ENCODE results near the gene TSTD1. TPM values are rescaled to one million over a fixed set of nuclear protein-coding genes. Genes with fewer than 3 reads are reported as not detected.

TSTD1 gene
- total and polyA plus RNA-seq, 2 of the 8 experiments (the other 6 are each of a cell fraction or from before 2014, with no cell fraction given): 60.9 to 314 TPM

DNA sequence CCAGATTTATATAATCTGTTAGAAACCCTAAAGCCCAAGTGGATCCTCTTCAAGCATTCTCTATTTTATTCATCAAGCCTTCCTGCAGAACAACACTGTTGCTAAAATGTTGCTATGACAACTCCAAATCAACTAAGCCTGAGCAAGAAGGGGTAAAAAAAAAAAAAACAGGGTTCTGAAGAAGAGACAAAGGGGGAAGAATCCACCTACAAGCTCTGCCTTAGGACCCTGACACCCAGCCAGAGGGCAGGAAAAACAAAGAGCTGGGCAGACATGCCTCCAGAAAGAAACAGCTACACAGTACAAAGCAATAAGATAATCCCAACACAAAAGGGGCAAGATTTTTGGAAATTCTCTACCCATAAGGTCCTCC is 5.8 kb upstream of the TSTD1 start:
- TF ChIP-seq EZH2 (IDR thresholded peaks at IDR 0.05; ENCODE audit: low read depth, low read length, severe bottlenecking) (peak; percentile 29), PHF8 (conservative IDR thresholded peaks at IDR 0.05; ENCODE audit: low read depth, low read length) (no peak)
- no peak overlapping the region for H3K23ac ChIP-seq (ENCODE audit: insufficient read length)
- no peak overlapping the region for H3K18ac ChIP-seq (ENCODE audit: extremely low read depth, low read length)
- H4K5ac ChIP-seq (ENCODE audit: insufficient read length, low read depth, low read length): no peak overlapping the region
- H2AFZ ChIP-seq (ENCODE audit: low read length): no peak overlapping the region
- no peak overlapping the region for H2AK5ac ChIP-seq (ENCODE audit: low read depth, low read length)
- CTCF ChIA-PET (ENCODE audit: partially characterized antibody): interaction anchor here (0.6 to 4.1 kb wide), 12 partner anchors 11 to 1176 kb away, joined by 3 to 26 read pairs (median 6); partner anchors contain the start of genes F11R and KLHDC9
- H3K4me2 ChIP-seq (ENCODE audit: insufficient read depth in 1 of 2, low read depth in 2 of 2, low read length in 2 of 2): peak overlapping the region; percentile 85 to 100
- H3K4me3 ChIP-seq (ENCODE audit: extremely low read depth in 1 of 4, insufficient read depth in 2 of 4, low read depth in 3 of 4, low read length in 4 of 4): peak overlapping the region; percentile 75 to 98 (median 87)
- H4K8ac ChIP-seq (ENCODE audit: extremely low read depth, insufficient read depth, low read length): no peak overlapping the region
- peak overlapping the region in 3 of 4 experiments; percentile 35 to 92 (median 91); a peak in 3 of 7 replicates for H3K9ac ChIP-seq (replicated peaks in 1 of 4; ENCODE audit: extremely low read depth in 1 of 4, low read depth in 3 of 4, low read length in 3 of 4)
- H2BK5ac ChIP-seq (ENCODE audit: low read depth, low read length): no peak overlapping the region
- no peak overlapping the region for H4K91ac ChIP-seq (replicated peaks; ENCODE audit: insufficient read length, low read length)
- no peak for FAIRE-seq
- no peak overlapping the region for H2BK120ac ChIP-seq (replicated peaks; ENCODE audit: low read depth, low read length)
- no peak overlapping the region for H3K4ac ChIP-seq (replicated peaks; ENCODE audit: insufficient read length, low read depth, low read length)
- peaks cover 23 to 35% (median 28%) of the 10 kb centered on the region in 4 experiments; a peak in 6 of 8 replicates for H3K36me3 ChIP-seq (ENCODE audit: control insufficient read depth in 2 of 4, insufficient read depth in 4 of 4, low read length in 3 of 4)
- H3K4me1 ChIP-seq (replicated peaks in 1 of 4; ENCODE audit: control insufficient read depth in 3 of 4, insufficient read depth in 4 of 4, low read length in 3 of 4): peaks cover 0 to 6% (median 2%) of the 10 kb centered on the region in 4 experiments; a peak in 5 of 7 replicates
- H3K79me1 ChIP-seq (ENCODE audit: low read depth, low read length): peaks cover 7% of the 10 kb centered on the region
- H3K27ac ChIP-seq (ENCODE audit: low read depth, low read length): no peak overlapping the region
- peaks cover 0 to 20% of the 10 kb centered on the region in 2 experiments; a peak in 2 of 4 replicates for H3K79me2 ChIP-seq (ENCODE audit: control insufficient read depth in 1 of 2, insufficient read depth in 2 of 2, low read length in 2 of 2)
- peaks cover 0 to 17% (median 8%) of the 10 kb centered on the region in 4 experiments; a peak in 6 of 7 replicates for H3K27me3 ChIP-seq (replicated peaks in 1 of 4; ENCODE audit: control insufficient read depth in 3 of 4, extremely low read depth in 1 of 4, insufficient read depth in 3 of 4, low read length in 3 of 4)
- H3K56ac ChIP-seq (replicated peaks; ENCODE audit: insufficient read length, low read depth, low read length): no peak overlapping the region
- H4K20me1 ChIP-seq (replicated peaks in 1 of 2; ENCODE audit: control insufficient read depth in 1 of 2, insufficient read depth in 2 of 2, low read length in 2 of 2): peaks cover 0 to under 1% of the 10 kb centered on the region in 2 experiments
- H2BK12ac ChIP-seq (ENCODE audit: low read depth, low read length): no peak overlapping the region
- no peak overlapping the region for H3K14ac ChIP-seq (ENCODE audit: insufficient read length)
- DNase-seq (ENCODE audit: low read depth in 1 of 2, low spot score in 2 of 2): no peak
- no peak overlapping the region for H2BK15ac ChIP-seq (ENCODE audit: low read length)
- H3K23me2 ChIP-seq (ENCODE audit: low read depth, low read length): peaks cover 7% of the 10 kb centered on the region
- peaks cover 0 to 12% of the 10 kb centered on the region in 2 experiments; a peak in 1 of 4 replicates for H3K9me3 ChIP-seq (ENCODE audit: insufficient read depth in 2 of 2, low read depth in 1 of 2, low read length in 1 of 2)
- H2BK20ac ChIP-seq (ENCODE audit: low read length): no peak overlapping the region
- POLR2A ChIA-PET (ENCODE audit: partially characterized antibody): interaction anchor here (0.6 to 4.0 kb wide), 11 partner anchors 10 to 114 kb away, joined by 3 to 28 read pairs (median 12); partner anchors contain the start of genes DEDD, F11R and KLHDC9

Measured in H1 (cell line).